ENCODE measurements around the gene PCAT7. TPM values are rescaled to one million over a fixed set of nuclear protein-coding genes. Genes with fewer than 3 reads are reported as not detected.

PCAT7 gene
- total and polyA plus RNA-seq, 2 of the 4 experiments (the other 2 are of a cell fraction) = not detected

GRCh38 chr9:94528886-94529285, 26.0 kb upstream of the PCAT7 start:
- WGBS, 2 experiments (ENCODE audit: extremely low coverage in 2 of 2, insufficient read length in 1 of 2) = no CpG with 5 or more reads among the region's 4 CpGs
- dilution Hi-C loops (cut with HindIII; ENCODE audit: low sequenced_read_pairs, unreplicated experiment) = no loop called here
- BruUV-seq (replicated peaks) = no TSS peak

More at GRCh38 chr9:94528886-94529285, 26.0 kb upstream of the PCAT7 start:
- Histone ChIP-seq H4K8ac (ENCODE audit: low read depth in 2 of 2, low read length in 2 of 2) (no peak overlapping the region), H3K23ac (ENCODE audit: low read depth, low read length) (no peak overlapping the region), H3K4me1 (ENCODE audit: control insufficient read depth, insufficient read depth, low read length) (no peaks in the 10 kb centered on the region), H3K27ac (ENCODE audit: insufficient read depth, low read length) (no peak overlapping the region), H3K9ac (ENCODE audit: low read depth, low read length) (no peak overlapping the region), H3K18ac (ENCODE audit: low read depth, low read length) (no peak overlapping the region), H2BK120ac (ENCODE audit: low read depth, low read length) (no peak overlapping the region), H3K56ac (ENCODE audit: extremely low read depth, insufficient read depth, low read length) (no peak overlapping the region), H2AK5ac (ENCODE audit: low read depth, low read length) (no peak overlapping the region), H3K4me2 (ENCODE audit: low read depth, low read length) (no peak overlapping the region), H3K4ac (ENCODE audit: low read depth, low read length) (no peak overlapping the region), H3K9me3 (ENCODE audit: control insufficient read depth, insufficient read depth, low read length) (no peaks in the 10 kb centered on the region), H4K91ac (ENCODE audit: insufficient read depth, low read depth, low read length) (no peak overlapping the region), H2BK5ac (ENCODE audit: low read depth, low read length, poor library complexity, severe bottlenecking) (no peak overlapping the region), H3K36me3 (ENCODE audit: control insufficient read depth, insufficient read depth, low read length) (no peaks in the 10 kb centered on the region), H2BK20ac (ENCODE audit: low read depth, low read length) (no peak overlapping the region), H3K14ac (replicated peaks; ENCODE audit: low read depth, low read length) (no peak overlapping the region), H3K9me1 (ENCODE audit: insufficient read depth, low read length) (no peaks in the 10 kb centered on the region), H3K79me1 (ENCODE audit: low read depth in 1 of 2, low read length in 2 of 2) (no peaks in the 10 kb centered on the region), H2BK15ac (ENCODE audit: low read depth, low read length) (no peak overlapping the region), H4K20me1 (ENCODE audit: insufficient read depth, low read length) (no peaks in the 10 kb centered on the region), H2AFZ (replicated peaks; ENCODE audit: low read length, poor library complexity) (no peak overlapping the region), H4K5ac (ENCODE audit: low read depth, low read length) (no peak overlapping the region), H2AK9ac (replicated peaks; ENCODE audit: low read depth, low read length, poor library complexity) (no peak overlapping the region), H3K4me3 (ENCODE audit: insufficient read depth, low read depth, low read length) (no peak overlapping the region), H3K27me3 (ENCODE audit: control insufficient read depth, insufficient read depth, low read length) (no peaks in the 10 kb centered on the region)
- in situ Hi-C loops (cut with MboI; ENCODE audit: low sequenced_read_pairs) (no loop called here), intact Hi-C loops (cut with micrococcal nuclease) (no loop called here)
- ChIA-PET CTCF (no interaction called here), POLR2A (ENCODE audit: unreplicated experiment) (no interaction called here)
- DNase-seq (no peak), ATAC-seq (ENCODE audit: low read depth) (no peak)
- no peak for TF ChIP-seq SMC3 (IDR thresholded peaks at IDR 0.05; ENCODE audit: low read depth, low read length)
- no peak for TF ChIP-seq NFE2L2 (IDR thresholded peaks at IDR 0.05; ENCODE audit: low read depth, low read length)
- TF ChIP-seq CEBPB (IDR thresholded peaks at IDR 0.05; ENCODE audit: low read depth, low read length) = no peak

All from IMR-90 (cell line).